Measurements from ENCODE around the gene C14orf180.

Gene C14orf180

DNA sequence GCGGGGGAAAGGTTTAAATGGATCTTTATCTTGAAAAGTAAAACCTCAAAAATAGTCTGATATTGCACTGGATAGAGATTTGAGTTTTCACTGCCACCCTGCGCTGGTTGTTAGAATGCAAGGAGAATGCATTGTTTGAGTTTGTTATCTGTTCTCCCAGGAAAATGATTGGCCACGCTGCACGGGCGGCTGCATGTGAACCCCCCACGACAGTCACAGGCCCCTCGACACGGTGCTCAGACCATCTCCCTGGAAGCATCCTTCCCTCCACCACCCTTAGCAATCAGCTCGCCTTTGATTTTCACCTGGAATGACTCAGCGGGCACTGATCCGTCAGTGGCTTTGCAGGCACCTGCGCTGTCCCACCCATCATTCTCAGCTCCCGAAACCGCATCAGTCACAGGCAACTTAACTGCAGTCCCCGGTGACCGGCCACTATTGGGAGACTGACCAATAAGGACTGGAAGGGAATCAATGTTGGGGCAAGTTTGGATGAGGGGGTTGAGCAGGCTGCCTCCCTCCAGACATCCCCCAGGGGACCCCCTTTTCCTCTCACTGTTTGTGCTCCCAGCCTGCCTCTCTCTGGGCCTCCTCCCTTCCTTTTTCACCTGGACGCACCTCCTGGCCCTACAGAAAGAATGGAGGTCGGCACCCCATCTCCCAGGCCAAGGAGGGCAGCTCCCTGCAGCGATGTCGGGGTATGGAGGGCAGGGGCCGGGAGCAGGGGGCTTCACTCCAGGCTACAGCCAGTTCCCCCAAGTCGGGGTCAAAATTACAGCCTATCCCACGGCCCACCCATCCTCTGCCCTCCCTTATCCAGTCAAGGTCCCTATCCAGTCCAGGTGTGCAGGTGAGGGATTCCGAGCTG lies 28.5 kb upstream of the C14orf180 start:
- no peak for DNase-seq

DNA sequence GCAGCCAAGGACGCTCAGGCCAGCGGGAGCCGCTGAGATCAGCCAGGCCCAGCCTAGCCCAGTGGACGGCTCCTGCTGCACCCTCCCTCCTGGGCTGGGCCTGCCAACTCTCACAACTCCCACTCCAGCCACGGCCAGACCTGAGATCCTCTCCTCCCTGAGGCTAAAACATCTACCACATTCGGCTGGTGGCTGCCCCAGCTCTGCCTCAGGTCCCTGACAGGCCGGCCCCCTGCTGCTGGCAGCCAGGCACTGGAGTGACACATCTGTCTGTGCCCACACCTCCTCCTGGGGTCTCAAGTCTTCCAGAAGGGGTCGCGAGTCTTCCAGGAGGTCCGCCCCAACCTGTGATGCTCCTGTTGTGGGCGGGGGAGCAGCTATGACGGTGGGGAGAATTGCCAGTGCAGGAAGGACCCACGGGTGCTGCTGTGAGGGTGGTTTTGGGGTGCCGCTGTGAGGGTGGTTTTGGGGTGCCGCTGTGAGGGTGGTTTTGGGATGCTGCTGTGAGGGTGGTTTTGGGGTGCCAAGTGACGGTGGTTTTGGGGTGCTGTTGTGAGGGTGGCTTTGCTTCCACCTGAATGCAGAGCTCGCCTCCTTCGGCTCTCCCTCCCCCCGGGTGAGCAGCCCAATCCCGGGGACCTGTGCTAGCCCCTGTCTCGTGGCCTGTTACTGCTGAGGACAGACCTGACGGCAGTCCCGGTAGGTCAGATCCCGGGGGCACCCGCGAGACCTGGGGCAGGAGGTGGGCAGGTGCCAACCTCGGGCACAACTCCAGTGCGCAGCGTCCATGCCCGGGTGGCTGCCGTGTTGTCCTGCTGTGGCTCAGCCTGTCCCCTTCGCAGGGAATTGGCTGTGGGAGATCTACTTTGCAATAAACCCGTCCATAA lies 27.5 kb upstream of the C14orf180 start:
- DNase-seq: no peak

DNA sequence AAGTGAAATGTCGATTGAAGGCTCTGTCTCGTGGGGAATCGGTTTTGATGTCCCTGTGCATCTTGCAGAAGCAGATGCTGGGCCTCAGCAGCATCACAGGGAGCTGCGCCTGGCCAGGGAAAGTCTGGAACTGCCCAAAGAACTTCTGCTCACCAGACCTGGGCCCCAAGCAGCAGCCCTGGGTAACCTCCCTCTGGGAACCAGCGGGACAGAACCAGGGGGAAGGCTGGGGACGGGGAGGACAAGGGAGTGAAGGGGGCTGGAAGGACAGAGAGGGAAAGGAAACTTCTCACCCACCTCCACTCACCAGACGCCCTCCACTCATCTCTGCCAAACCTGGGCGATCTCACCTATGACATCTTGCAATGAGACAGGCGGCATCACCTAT lies 26.8 kb upstream of the C14orf180 start:
- DNase-seq: no peak

DNA sequence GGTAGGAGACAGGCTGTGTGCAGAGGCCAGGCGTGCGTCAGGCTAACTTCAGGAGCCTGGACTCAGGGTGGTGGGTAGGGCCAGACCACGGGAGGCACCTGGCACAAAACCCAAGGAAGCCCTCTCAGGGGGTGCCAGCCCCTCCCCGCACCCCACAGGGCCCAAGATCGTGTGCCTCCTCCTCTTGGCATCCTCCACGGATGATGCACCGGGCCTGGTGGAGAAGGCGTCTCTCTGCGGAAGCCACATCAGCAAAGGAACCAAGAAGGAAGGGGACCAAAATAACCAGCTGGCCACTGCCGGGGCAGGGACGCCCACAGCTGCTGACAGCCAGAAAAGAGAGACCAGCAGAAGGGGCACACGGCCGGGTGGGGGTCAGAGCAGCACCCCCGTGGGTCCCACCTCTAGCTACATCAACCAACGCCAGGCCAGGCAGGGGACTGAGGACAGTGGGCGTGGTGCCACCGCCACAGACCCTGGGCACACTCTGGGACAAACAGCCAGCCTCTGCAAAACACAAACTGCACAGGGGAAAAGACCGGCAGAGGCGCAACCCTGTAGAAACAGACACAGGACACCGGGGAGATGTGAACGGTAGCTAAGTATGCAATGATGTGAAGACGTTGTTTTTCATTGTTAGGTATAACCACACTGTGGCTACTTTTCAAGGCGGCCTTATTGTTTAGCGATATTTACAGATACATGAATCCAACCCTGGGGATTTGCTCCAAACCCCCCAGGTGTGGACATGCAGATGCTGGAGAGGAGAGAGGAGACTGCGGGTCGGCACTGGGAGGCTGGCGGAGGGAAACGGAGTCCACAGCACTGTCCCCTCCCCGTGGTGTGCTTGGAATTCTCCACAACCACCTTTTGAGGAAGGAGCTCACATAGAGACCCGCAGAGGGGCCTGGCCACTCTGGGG lies 26.1 kb upstream of the C14orf180 start:
- DNase-seq: no peak

DNA sequence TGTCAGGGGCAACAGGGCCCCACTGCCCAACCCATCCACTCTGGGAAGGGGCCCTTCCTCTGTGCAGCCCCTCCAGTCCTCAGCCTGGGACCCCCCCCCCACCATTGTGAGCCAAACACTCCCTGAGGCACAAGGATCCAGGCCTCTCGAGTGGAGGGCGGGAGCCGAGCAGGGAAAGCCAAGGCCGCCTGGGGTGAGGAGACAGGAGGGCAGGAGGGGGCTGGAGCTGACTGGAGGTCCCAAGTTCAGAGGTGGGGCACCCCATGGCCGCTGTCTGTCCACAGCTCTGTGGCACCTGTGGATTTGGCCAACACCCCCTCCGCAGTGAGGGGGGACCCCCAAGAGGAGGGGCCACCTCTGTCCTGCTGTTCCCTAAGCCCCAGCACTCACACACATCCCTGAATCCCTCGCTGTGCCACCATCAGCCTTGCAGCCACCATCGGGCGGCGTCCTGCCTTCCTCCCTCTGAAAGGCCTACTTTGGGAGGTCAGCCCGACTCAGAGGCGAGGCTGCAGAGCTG lies 25.4 kb upstream of the C14orf180 start:
- no peak for DNase-seq

DNA sequence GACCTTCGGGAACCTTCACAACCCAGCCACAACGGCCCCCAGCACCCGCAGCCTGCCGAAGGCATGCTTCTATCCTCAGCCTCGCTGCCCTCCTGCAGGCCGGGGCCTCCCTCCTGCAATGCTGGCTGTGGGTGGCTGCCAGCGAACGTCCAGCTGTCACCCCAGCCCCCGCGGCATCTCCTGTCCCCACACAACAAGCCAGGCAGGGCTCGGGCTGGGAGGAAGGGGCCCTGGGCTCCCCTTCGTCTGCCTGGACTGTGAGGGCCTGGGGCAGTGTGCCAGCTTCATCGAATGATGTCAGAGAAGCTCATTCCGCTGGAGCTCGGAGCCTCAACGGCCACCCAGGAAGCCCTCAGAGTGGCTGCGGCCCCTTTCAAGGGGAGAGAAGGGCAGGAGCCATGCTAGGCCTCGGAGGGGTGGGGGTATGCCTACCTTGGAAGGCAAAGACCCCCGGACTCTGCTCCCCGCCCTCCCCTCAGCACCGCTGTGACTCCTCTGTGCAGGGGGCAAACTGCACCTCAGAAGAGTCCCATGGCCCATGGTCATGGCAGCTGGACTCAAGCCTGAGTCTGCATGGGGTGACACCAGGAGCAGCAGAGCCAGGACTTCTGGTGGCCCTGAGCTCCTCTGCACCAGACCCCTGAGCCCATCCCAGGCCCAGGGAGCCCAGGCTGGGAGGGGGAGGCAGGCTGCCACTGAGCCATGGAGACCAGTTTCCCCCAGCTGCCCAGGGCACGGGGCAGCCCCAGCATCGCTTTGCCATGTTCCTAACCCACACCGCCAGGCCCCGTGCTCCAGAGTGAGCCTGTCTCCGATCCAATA lies 24.7 kb upstream of the C14orf180 start:
- no peak for DNase-seq

DNA sequence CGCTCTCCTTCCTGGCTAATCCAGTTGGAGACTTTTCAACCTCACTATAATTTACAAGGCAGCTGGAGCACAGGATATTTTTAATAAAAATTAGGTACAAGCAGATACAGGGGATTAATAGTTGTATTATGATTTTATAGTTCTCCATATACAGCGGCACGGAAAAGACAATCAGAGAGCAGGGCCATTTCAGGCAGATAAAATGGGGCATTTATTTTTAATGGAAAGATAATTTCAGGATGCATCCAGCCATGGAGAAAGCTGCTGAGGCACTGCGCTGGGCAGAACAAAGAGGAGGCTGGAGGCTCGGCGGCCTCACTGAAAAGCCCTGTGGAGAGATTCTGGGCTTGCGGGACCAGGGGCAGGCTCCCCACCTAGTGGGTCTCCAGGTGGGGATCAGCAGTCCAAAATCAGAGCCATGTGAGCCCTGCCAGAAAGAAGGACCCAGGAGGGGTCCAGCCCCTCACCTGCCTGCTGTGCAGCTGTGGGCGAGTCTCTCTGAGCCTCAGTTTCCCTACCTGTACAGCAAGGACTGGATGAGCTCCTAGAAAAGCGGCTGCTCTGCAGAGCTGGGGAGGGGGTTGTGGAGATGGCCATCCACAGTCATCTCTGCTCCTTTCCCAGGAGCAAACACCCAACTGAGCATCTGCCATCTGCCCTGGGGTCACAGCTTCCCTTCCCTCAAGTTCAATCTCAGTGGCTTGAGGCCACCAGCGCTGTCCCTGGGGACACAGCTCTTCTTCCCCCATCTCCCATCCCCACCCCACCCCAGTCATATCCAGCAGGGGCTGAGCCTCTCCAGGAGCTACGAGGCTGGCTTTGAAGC lies 23.9 kb upstream of the C14orf180 start:
- no peak for DNase-seq

DNA sequence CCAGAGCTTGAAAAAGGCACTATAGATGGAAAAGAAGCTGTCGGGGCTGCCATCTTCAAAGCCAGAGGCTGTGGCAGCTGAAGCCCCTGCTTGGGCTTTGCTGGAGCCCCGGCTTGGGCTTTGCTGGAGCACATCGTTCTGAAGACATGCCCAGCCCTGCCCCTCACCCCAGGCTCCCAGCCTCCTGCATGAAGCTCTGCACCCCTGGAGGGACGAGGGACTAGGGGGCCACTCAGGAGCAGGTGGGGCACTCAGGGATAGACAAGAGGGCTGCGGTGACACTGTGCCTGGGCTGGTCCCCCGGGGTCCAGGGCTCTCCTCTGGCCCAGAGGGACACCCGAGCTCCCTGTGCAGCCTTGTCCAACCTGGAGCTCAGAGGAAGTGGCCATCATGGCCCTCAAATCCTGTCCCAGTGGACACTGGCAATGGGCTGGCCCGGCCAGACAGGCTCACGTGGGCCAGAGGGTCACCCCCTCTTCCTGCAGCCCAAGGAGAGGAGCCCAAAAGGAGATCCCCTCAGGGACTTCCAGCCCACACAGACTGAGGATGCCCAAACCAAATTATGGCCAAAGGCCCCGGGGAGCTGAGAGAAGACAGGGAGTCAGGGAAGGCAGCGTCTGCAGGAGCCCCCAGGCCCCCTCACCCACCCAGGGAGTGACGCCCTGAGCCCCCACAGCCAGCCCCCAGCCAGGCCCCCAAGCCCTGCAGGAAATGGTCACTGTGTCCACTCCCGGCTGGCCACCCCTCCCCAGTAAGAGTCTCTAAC lies 23.1 kb upstream of the C14orf180 start:
- no peak for DNase-seq

DNA sequence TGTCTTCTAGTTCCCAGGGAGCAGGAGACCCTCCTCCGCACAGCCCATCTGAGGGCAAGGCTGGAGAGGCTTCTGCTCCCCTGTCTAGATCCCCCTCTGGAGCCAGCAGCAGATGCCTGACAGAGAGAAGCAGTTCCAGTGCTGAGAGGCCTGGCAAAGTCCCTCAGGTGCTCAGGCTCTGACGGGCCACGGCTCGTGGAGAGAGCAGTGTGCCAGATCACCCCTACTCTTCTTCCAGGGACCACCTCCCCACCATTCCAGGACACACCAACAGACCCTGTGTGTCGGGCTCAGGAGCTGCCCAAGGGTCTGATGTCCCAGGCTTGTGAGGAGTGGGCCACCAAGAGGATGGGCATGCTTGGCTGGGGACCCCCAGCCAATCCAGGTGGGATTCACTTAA lies 22.5 kb upstream of the C14orf180 start:
- DNase-seq: no peak

DNA sequence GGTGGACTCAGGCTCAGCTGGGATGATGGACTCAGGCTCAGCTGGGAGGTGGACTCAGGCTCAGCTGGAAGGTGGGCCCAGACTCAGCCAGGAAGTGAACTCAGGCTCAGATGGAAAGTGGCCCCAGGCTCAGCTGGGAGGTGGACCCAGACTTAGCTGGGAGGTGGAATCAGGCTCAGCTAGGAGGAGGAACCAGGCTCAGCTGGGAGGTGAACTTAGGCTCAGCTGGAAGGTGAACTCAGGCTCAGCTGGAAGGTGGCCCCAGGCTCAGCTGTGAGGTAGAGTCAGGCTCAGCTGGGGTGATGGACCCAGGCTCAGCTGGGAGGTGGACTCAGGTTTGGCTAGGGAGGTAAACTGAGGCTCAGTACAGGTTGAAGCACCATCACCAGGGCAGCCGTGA lies 21.8 kb upstream of the C14orf180 start:
- DNase-seq: no peak

DNA sequence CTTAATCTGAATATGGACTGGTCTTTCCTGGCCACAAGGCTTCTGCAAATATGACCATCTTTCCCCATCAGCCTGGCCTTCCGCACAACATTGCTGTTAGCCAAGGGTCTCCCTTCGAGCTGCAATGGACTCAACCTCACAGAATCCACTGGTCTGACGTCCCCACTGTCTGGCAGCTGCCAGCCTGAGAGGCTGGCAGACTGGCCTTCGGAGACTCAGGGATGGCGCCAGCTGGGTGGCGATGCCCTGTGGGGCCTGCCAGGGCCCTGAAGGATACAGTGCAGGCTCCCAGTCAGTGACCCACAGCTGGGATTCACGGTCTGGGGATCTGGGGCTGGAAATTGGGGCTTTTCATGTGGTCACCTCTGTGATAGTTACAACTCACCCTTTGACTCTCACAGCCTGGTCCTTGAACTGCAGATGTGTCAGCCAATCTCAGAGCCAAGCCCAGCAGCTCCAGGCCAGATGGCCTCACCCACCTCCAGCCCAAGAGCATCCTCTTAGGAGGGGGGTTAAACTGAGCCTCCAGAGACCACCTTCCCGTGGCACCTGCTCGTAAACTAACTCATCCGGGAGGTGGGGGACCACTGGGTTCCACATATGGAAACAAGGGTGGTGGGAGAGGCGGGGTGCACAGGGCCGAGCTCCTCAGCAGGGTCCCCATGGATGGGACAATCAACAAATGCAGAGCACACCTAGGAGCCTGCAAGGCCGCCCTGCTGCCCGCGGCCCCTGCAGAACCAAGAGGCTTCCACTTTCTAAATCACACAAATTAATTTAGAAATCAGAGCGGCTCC lies 21.1 kb upstream of the C14orf180 start:
- no peak for DNase-seq

DNA sequence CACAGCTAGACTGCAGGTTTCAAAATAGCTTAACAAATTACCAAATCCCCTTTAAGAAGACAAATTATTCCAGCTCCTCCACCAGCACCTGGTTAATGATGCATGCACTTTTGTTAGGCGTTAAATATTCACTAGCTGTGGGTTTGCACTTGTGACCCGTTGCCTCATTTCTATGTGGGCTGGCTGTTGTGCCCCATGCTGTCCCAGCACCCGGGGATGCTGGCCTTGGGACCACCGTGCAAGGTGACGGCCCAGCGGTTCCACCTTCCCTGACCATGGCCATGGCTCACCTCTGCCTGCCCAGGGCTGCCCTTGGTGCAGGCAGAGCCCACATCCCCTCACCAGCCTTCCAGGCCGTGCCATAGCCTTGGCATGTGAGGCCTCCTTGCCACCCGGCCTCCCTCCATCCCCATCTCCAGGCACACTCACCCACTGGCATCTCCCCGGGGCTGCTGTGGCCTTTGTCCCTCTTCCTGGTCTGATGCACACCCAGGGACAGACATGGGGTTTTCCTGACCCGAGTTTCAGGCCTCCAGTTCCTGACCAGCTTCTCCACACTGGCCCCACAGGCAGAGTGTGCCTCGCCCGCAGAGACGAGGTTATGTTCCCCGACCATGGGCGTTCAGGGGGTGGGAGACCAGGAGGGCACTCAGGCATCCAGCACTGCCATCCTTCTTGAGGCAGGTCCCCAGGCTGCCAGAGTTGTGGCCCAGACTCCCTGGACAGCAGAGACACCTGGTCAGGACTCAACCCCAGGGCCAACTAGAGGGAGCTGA lies 20.3 kb upstream of the C14orf180 start:
- no peak for DNase-seq

DNA sequence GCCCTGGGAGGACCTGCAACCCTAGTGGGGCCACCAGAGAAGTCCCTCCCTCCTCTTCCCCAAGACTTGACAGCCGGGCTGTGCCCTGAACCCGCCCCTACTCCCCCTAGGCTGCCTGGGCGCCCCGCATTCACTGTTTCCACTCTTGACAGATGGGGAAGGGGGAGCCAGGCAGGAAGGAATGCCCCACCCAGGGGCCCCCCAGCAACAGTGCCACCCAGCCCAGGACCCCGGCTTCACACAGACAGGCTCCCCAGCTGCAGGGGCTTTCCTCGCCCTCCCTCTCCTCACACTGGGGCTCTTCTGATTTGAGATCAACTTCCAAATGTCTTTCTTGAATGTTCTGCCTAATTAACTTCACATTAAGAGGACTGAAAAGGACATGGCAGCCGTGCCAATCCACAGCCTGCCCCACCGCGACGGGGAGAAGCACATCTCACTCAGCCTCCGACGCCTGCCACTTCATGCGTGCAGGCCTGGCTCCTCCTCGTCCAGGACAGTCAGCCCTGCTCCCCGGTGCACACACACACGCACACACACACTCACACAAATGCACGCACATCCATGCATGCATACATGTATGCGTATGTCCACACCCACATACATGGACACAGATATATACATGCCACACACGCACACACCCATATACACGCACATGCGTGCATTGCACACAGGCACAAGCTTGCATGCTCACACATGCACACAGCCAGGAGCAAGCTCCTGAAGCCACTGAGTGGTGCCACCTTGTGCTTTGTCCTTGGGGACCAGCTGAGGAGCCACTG lies 19.6 kb upstream of the C14orf180 start:
- no peak for DNase-seq

DNA sequence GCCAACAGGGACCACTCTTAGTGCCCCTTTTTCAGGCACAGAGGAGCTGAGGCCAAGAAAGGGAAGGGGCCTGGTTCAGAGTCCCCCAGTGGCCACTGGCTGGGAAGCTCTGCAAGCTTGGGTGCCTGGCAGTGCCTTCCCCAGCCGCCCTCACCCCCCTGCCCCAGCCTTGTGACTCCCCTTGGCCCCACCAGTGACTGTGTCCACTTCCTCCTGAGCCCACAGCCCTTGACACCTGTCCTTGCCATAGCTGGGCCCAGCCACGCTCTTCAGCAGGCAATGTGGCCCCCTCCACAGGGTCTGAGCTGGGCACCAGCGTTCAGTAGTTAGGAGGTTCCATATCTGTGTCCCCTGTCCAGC lies 19.0 kb upstream of the C14orf180 start:
- no peak for DNase-seq

DNA sequence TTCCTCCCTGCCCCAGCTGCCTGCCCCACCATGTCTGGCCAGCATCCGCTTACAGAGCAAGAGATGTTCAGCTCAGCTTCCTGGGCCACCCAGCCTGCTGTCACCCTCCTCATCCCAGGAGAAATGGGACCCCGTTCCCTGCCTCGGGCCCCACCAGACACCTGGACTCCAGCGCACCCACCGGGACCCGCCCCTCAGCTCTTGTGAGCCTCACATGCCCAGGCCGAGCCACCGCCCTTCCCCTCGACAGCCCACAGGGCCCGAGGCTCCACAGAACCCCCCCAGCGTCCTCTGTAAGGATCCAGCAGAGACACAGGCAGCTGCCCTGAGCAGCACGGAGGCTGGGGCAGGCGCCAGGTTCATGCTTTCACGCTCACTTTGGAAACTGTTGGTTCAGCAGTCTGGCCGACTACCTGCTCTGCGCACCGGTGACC lies 18.4 kb upstream of the C14orf180 start:
- no peak for DNase-seq

DNA sequence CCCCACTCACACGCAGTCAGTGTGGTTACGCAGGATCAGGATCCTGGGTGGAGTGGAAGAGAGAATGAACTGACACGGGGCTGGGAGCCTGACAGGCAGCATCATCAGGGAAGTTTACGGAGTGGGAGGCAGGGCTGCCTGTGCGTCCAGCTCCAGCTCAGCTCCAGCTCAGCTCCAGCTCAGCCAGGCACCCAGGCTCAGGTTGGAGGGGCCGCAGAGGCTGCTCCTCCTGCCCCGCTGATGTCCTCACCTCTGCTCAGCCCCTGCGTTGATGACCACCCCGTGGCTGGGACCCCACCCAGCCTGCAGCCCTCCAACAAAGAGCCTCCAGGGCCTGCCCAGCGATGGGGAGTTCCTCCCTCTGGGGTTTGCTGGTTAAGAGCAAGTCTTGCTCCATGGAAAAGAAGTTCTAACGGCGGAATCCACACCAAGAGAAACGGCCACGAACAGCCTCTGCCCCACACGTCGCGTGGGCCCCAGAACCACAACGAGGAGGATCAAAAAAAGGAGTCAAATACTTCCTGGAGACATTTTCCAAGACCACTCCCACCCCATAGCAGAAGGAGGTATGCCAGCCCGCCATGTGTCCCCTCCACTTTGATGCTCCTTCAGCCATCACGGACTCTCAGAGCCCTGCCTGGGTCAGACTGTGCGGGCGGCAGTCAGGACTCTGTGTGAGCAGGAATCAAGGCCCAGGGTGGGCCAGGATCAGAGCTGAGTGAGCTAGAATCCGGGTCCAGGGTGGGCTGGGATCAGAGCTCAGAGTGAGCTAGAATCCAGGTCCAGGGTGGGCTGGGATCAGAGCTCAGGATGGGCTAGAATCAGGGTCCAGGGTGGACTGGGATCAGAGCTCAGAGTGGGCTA lies 17.7 kb upstream of the C14orf180 start:
- no peak for DNase-seq

DNA sequence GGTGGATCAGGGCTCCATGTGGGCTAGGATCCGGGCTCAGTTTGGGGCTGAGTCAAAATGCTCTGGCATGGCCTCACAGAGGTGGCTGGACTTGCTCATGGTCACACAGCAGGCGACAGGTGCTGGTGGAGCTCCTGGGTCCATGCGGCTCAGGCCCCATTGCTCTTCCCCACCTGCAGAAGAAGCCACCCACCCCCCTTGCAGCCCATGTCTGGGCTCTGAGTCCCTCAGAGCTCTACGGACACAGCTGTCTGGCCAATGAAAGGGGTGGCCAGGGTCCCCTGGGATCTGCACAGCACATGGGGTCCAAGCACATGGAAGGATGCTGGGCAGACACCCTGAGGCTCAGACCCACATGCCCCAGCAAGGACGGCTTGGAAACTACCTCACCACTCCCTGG lies 17.0 kb upstream of the C14orf180 start:
- DNase-seq: no peak

All from amniotic stem cell (primary cell).